ENCODE results near the gene BTBD9.

Gene BTBD9

GRCh38 chr6:38310061-38310460 is 329.7 kb downstream of the BTBD9 start:
- in situ Hi-C loops (cut with MboI; ENCODE audit: low sequenced_read_pairs), result no loop called here

GRCh38 chr6:38307740-38308139 is 332.0 kb downstream of the BTBD9 start:
- in situ Hi-C loops (cut with MboI; ENCODE audit: low sequenced_read_pairs), result no loop called here

GRCh38 chr6:38306931-38307330 is 332.8 kb downstream of the BTBD9 start:
- in situ Hi-C loops (cut with MboI; ENCODE audit: low sequenced_read_pairs), result no loop called here

- in situ Hi-C loops (cut with MboI; ENCODE audit: low sequenced_read_pairs), result no loop called here
These were observed 333.6 kb downstream of the BTBD9 start for GRCh38 chr6:38305995-38306681.

- in situ Hi-C loops (cut with MboI; ENCODE audit: low sequenced_read_pairs), result no loop called here
These were observed 336.9 kb downstream of the BTBD9 start for GRCh38 chr6:38302838-38303237.

- in situ Hi-C loops (cut with MboI; ENCODE audit: low sequenced_read_pairs), result no loop called here
These were observed 337.6 kb downstream of the BTBD9 start for GRCh38 chr6:38302081-38302480.

- in situ Hi-C loops (cut with MboI; ENCODE audit: low sequenced_read_pairs), result no loop called here
These were observed 349.5 kb downstream of the BTBD9 start for GRCh38 chr6:38290133-38290799.

GRCh38 chr6:38287487-38287886 is 352.2 kb downstream of the BTBD9 start:
- in situ Hi-C loops (cut with MboI; ENCODE audit: low sequenced_read_pairs), result no loop called here

GRCh38 chr6:38284802-38285394 is 354.8 kb downstream of the BTBD9 start:
- in situ Hi-C loops (cut with MboI; ENCODE audit: low sequenced_read_pairs), result no loop called here

- in situ Hi-C loops (cut with MboI; ENCODE audit: low sequenced_read_pairs), result no loop called here
These were observed 355.9 kb downstream of the BTBD9 start for GRCh38 chr6:38283734-38284362.

- in situ Hi-C loops (cut with MboI; ENCODE audit: low sequenced_read_pairs), result no loop called here
These were observed 356.8 kb downstream of the BTBD9 start for GRCh38 chr6:38282911-38283310.

GRCh38 chr6:38281126-38281525 is 358.6 kb downstream of the BTBD9 start:
- in situ Hi-C loops (cut with MboI; ENCODE audit: low sequenced_read_pairs), result no loop called here

- in situ Hi-C loops (cut with MboI; ENCODE audit: low sequenced_read_pairs), result no loop called here
These were observed 359.7 kb downstream of the BTBD9 start for GRCh38 chr6:38279963-38280588.

- in situ Hi-C loops (cut with MboI; ENCODE audit: low sequenced_read_pairs), result no loop called here
These were observed 360.3 kb downstream of the BTBD9 start for GRCh38 chr6:38279423-38279822.

- in situ Hi-C loops (cut with MboI; ENCODE audit: low sequenced_read_pairs), result no loop called here
These were observed 366.4 kb downstream of the BTBD9 start for GRCh38 chr6:38273325-38273724.

GRCh38 chr6:38272222-38272621 is 367.5 kb downstream of the BTBD9 start:
- in situ Hi-C loops (cut with MboI; ENCODE audit: low sequenced_read_pairs), result no loop called here

GRCh38 chr6:38271081-38271480 is 368.6 kb downstream of the BTBD9 start:
- in situ Hi-C loops (cut with MboI; ENCODE audit: low sequenced_read_pairs), result no loop called here

GRCh38 chr6:38270367-38270766 is 369.4 kb downstream of the BTBD9 start:
- in situ Hi-C loops (cut with MboI; ENCODE audit: low sequenced_read_pairs), result no loop called here

GRCh38 chr6:38269461-38270172 is 370.1 kb downstream of the BTBD9 start:
- in situ Hi-C loops (cut with MboI; ENCODE audit: low sequenced_read_pairs), result no loop called here

- in situ Hi-C loops (cut with MboI; ENCODE audit: low sequenced_read_pairs), result no loop called here
These were observed 371.4 kb downstream of the BTBD9 start for GRCh38 chr6:38268342-38268741.

GRCh38 chr6:38266921-38267354 is 372.8 kb downstream of the BTBD9 start:
- in situ Hi-C loops (cut with MboI; ENCODE audit: low sequenced_read_pairs), result no loop called here
